HCT116 (cell line): Measurements from ENCODE around the gene CYB561D1. TPM values are rescaled to one million over a fixed set of nuclear protein-coding genes. Genes with fewer than 3 reads are reported as not detected.

Source experiments
- ATAC-seq: fragments of 200-7000 bp; cut with Tn5 transposase; 2 replicates; pipeline ENCODE4 v1.9.1; 2020; ENCODE audit warnings: mild to moderate bottlenecking, moderate library complexity
- BruUV-seq: library from RNA; stranded (reverse); fragments of 400-500 nt; replicated peaks from 2 replicates; lab custom pipeline; 2021; lab: Mats Ljungman, UMichigan
- CTCF ChIA-PET: fragments of 300-600 bp; sonication (Branson Sonifier 250); formaldehyde crosslinking; loops from one replicate; lab custom pipeline; 2021; ENCODE audit warnings: antibody characterized with exemption; lab: Charles Lee
- POLR2A ChIA-PET: fragments of 300-600, 350-600 bp; sonication (Branson Sonifier 250); formaldehyde crosslinking; loops from one replicate; lab custom pipeline; 2021; ENCODE audit warnings: antibody characterized with exemption; lab: Charles Lee
- RAD21 ChIA-PET, 2 experiments: fragments of 300-600 bp; sonication (Branson Sonifier 250); formaldehyde crosslinking; loops; one replicate each; lab custom pipeline; 2023; ENCODE audit warnings: low total read pairs in 2 of 2; ENCODE audit not compliant: uncharacterized antibody in 2 of 2, unreplicated experiment in 2 of 2, low non-redundant PET in 1 of 2; lab: Charles Lee
- DNase-seq: peaks from one replicate; pipeline ENCODE4 v3.0.0-alpha.2; 2010; ENCODE audit warnings: low read depth, low spot score
- H2AFZ ChIP-seq: fragments of 200-600 bp; shearing (Covaris generic), sonication (generic); 2 replicates; pipeline ENCODE4 v1.6.1; 2017; ENCODE audit warnings: low read depth, mixed run types, mixed read lengths, antibody characterized with exemption, low read length; ENCODE audit not compliant: poor library complexity, severe bottlenecking
- H3K27ac ChIP-seq: 2 replicates; pipeline ENCODE4 v1.5.1; 2012; ENCODE audit warnings: low read depth, low read length
- H3K27me3 ChIP-seq: fragments of 200-600 bp; sonication (generic); 2 replicates; pipeline ENCODE4 v1.6.1; 2016; ENCODE audit warnings: mixed run types, low read length, mixed read lengths; ENCODE audit not compliant: insufficient read depth
- H3K36me3 ChIP-seq, 2 experiments: fragments of 200-500 bp in 1 of 2; fragments of 200-600 bp in 1 of 2; sonication (Bioruptor generic) in 1 of 2; sonication (generic) in 1 of 2; 2 replicates each; pipeline versions ENCODE4 v1.5.1 to v1.6.1; 2014 to 2016; ENCODE audit warnings: low read length in 2 of 2, inconsistent platforms in 1 of 2, mixed read lengths in 1 of 2, mixed run types in 1 of 2; ENCODE audit not compliant: insufficient read depth in 2 of 2, control insufficient read depth in 1 of 2
- H3K4me1 ChIP-seq, 2 experiments: fragments of 200-600 bp in 1 of 2; sonication (generic) in 1 of 2; 2 replicates each; pipeline versions ENCODE4 v1.5.1 to v1.6.1; 2012 to 2017; ENCODE audit warnings: low read length in 2 of 2, inconsistent platforms in 1 of 2, mild to moderate bottlenecking in 1 of 2, mixed read lengths in 1 of 2, mixed run types in 1 of 2, moderate library complexity in 1 of 2; ENCODE audit not compliant: insufficient read depth in 2 of 2, control insufficient read depth in 1 of 2
- H3K4me2 ChIP-seq: fragments of 200-600 bp; sonication (generic); 2 replicates; pipeline ENCODE4 v1.6.1; 2017; ENCODE audit warnings: mixed run types, low read length, mixed read lengths
- H3K4me3 ChIP-seq, 2 experiments: fragments of 200-600 bp in 1 of 2; sonication (generic) in 1 of 2; replicated peaks in 1 of 2; 2 replicates each; pipeline ENCODE4 v1.5.1; 2011 to 2016; ENCODE audit warnings: low read length in 2 of 2, control low read depth in 1 of 2, low read depth in 1 of 2, mild to moderate bottlenecking in 1 of 2, mixed read lengths in 1 of 2, mixed run types in 1 of 2
- H3K79me2 ChIP-seq: fragments of 200-600 bp; sonication (generic); 2 replicates; pipeline ENCODE4 v1.6.1; 2017; ENCODE audit warnings: mild to moderate bottlenecking, mixed run types, low read length, moderate library complexity, mixed read lengths; ENCODE audit not compliant: insufficient read depth
- H3K9ac ChIP-seq: fragments of 200-600 bp; sonication (generic); 2 replicates; pipeline ENCODE4 v1.6.1; 2016; ENCODE audit warnings: low read length, mixed read lengths
- H3K9me2 ChIP-seq: fragments of 200-600 bp; sonication (generic), shearing (Covaris generic); 2 replicates; pipeline ENCODE4 v1.6.1; 2017; ENCODE audit warnings: mixed run types, mild to moderate bottlenecking, moderate library complexity; ENCODE audit not compliant: insufficient read depth
- H3K9me3 ChIP-seq, 2 experiments: fragments of 200-500 bp in 1 of 2; fragments of 200-600 bp in 1 of 2; sonication (Bioruptor generic) in 1 of 2; sonication (generic) in 1 of 2; 2 replicates each; pipeline ENCODE4 v1.6.1; 2014 to 2017; ENCODE audit warnings: low read length in 2 of 2, mixed read lengths in 2 of 2, inconsistent platforms in 1 of 2, low read depth in 1 of 2, mild to moderate bottlenecking in 1 of 2, mixed run types in 1 of 2, moderate library complexity in 1 of 2; ENCODE audit not compliant: control insufficient read depth in 1 of 2, insufficient read depth in 1 of 2
- H4K20me1 ChIP-seq: fragments of 200-600 bp; sonication (generic), shearing (Covaris generic); 2 replicates; pipeline ENCODE4 v1.6.1; 2017; ENCODE audit warnings: mixed run types, mild to moderate bottlenecking, moderate library complexity; ENCODE audit not compliant: insufficient read depth
- CBX3 ChIP-seq: IDR thresholded peaks from 2 replicates; pipeline ENCODE4 v1.6.1; 2012; ENCODE audit warnings: low read depth
- CEBPB ChIP-seq: IDR thresholded peaks from 2 replicates; pipeline ENCODE4 v1.6.1; 2012; ENCODE audit warnings: low read depth
- EGR1 ChIP-seq: IDR thresholded peaks from 2 replicates; pipeline ENCODE4 v1.6.1; 2012; ENCODE audit warnings: low read depth
- ELF1 ChIP-seq: IDR thresholded peaks from 2 replicates; pipeline ENCODE4 v1.6.1; 2012; ENCODE audit warnings: low read depth, borderline replicate concordance
- FOSL1 ChIP-seq: IDR thresholded peaks from 2 replicates; pipeline ENCODE4 v1.6.1; 2012; ENCODE audit warnings: low read depth
- JUND ChIP-seq: IDR thresholded peaks from 2 replicates; pipeline ENCODE4 v1.6.1; 2012
- RAD21 ChIP-seq: IDR thresholded peaks from 2 replicates; pipeline ENCODE4 v1.6.1; 2012; ENCODE audit warnings: low read depth, mild to moderate bottlenecking
- SIN3A ChIP-seq: IDR thresholded peaks from 2 replicates; pipeline ENCODE4 v1.6.1; 2012; ENCODE audit warnings: low read depth
- SP1 ChIP-seq: IDR thresholded peaks from 2 replicates; pipeline ENCODE4 v1.6.1; 2012; ENCODE audit warnings: low read depth
- SRF ChIP-seq: IDR thresholded peaks from 2 replicates; pipeline ENCODE4 v1.6.1; 2012; ENCODE audit warnings: low read depth
- YY1 ChIP-seq: IDR thresholded peaks from 2 replicates; pipeline ENCODE4 v1.6.1; 2011; ENCODE audit warnings: low read length, low read depth, moderate library complexity, mild to moderate bottlenecking; ENCODE audit not compliant: insufficient replicate concordance; ENCODE audit errors: extremely low read depth
- ZFX ChIP-seq: fragments of 450-650 bp; IDR thresholded peaks from 2 replicates; pipeline ENCODE4 v1.6.1; 2017
- ZNF274 ChIP-seq: fragments of 200-500 bp; sonication (Bioruptor generic); IDR thresholded peaks from 2 replicates; pipeline ENCODE4 v1.6.1; 2014; ENCODE audit warnings: mild to moderate bottlenecking, low read depth, low read length, inconsistent platforms
- intact Hi-C: fragments of 100-400 bp; cut with micrococcal nuclease; formaldehyde crosslinking; loops from 2 replicates; pipeline ENCODE4 v1.10.0; 2022
- total RNA-seq: library from RNA; stranded (reverse); gene quantifications from one replicate; pipeline ENCODE4 v1.2.1, GENCODE V29; 2021; ENCODE audit not compliant: unreplicated experiment
- TF ChIP-seq, protein P1 (sequence below): IDR thresholded peaks from 2 replicates; pipeline ENCODE4 v1.6.1; 2012
- TF ChIP-seq, protein P2 (sequence below), 3 experiments: fragments of 200-600 bp in 1 of 3; sonication (generic) in 1 of 3; IDR thresholded peaks in 2 of 3; conservative IDR thresholded peaks in 1 of 3; 2 replicates each; pipeline ENCODE4 v1.5.1; 2012 to 2017; ENCODE audit warnings: low read depth in 2 of 3, low read length in 2 of 3, antibody characterized with exemption in 1 of 3, borderline replicate concordance in 1 of 3, control low read depth in 1 of 3, mild to moderate bottlenecking in 1 of 3, mixed read lengths in 1 of 3, mixed run types in 1 of 3, moderate library complexity in 1 of 3; ENCODE audit not compliant: insufficient read depth in 1 of 3
- TF ChIP-seq, protein P3 (sequence below): IDR thresholded peaks from 2 replicates; pipeline ENCODE4 v1.6.1; 2012; ENCODE audit warnings: low read depth

CYB561D1 gene
- total RNA-seq, 1 experiment from 2014 or later = 5.9 TPM

DNA sequence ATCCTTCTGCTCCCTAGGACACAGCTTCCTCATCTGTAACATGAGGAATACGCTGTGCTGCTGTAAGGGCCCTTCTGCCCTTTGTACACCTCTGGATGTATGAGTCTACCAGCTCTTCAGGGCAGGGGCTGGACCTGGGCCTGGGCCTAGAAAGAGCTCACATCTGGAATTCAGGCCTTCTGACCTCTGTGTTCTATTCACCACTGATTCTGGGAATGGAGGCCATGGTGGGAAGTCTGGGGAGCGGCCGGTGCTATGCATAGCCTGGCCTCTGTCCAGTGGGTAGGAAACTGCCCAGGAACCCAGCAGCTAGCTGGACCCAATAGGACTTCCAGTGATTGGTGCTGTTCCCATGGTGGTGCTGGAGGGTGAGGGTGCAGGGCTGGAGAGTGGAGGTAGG lies 34.8 kb downstream of the CYB561D1 start:
- no peaks in the 10 kb centered on the region for H4K20me1 ChIP-seq
- TF ChIP-seq SP1 = no peak
- TF ChIP-seq SRF = no peak
- TF ChIP-seq CEBPB = no peak
- intact Hi-C loops = no loop called here
- H3K27ac ChIP-seq = no peak overlapping the region
- ChIA-PET POLR2A (no interaction called here), CTCF (interaction anchor here (6.2 to 6.4 kb wide), 2 partner anchors 30 to 37 kb away, joined by 70 to 146 read pairs; partner anchors contain the start of gene CYB561D1), RAD21 (no interaction called here)
- H3K4me2 ChIP-seq = no peak overlapping the region
- H2AFZ ChIP-seq = no peak overlapping the region
- no peaks in the 10 kb centered on the region for H3K9me2 ChIP-seq
- no peak overlapping the region for H3K4me3 ChIP-seq
- H3K9me3 ChIP-seq = no peaks in the 10 kb centered on the region
- H3K4me1 ChIP-seq = peaks cover 4 to 14% of the 10 kb centered on the region in 2 experiments; a peak in 3 of 4 replicates
- BruUV-seq = no TSS peak
- DNase-seq (no peak), ATAC-seq (no peak)
- H3K27me3 ChIP-seq = no peaks in the 10 kb centered on the region; the same call in 1 of the 2 replicates
- H3K36me3 ChIP-seq = no peaks in the 10 kb centered on the region
- no peaks in the 10 kb centered on the region for H3K79me2 ChIP-seq
- no peak overlapping the region for H3K9ac ChIP-seq

DNA sequence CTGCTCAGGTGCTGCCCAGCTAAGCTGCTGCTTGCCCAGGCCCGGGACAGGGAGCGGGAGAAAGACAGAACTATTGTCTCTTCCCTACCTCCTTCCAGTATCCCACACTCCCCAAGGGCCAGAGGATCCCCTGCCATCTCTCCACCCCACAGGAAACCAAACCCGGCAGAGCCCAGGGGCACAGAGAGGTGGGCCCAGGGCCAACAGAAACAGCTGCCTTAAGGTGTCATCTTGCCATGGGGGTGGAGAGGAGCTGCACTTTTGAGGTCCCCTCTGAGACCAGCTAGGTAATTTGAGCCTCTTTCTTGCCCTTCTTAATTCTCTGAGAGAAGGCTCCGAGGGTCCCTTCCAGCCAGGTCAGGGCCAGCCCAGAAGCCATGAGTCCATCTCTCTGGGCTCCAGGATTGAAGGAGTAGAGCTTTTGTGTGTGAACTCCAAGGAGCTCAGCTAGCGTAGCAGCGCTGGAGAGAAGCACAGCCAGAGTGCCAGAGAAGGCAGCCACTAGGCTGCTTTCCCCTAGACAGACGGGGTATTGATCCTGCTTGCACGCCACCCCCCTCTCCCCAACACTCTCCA lies 36.1 kb downstream of the CYB561D1 start:
- H3K4me2 ChIP-seq = no peak overlapping the region
- H2AFZ ChIP-seq = no peak overlapping the region
- CTCF ChIA-PET = interaction anchor here (1.0 to 6.4 kb wide), 6 partner anchors 31 to 338 kb away, joined by 3 to 146 read pairs (median 4); partner anchors contain the start of gene CYB561D1
- no peak for DNase-seq
- H3K27me3 ChIP-seq = no peaks in the 10 kb centered on the region; the same call in 1 of the 2 replicates
- intact Hi-C loops = loop anchor here (5.0 to 10.0 kb wide), 2 partner anchors 133 to 325 kb away; partner anchors contain the start of gene SORT1
- no TSS peak for BruUV-seq
- no peak for ATAC-seq
- H3K9me2 ChIP-seq = no peaks in the 10 kb centered on the region
- H3K36me3 ChIP-seq = no peaks in the 10 kb centered on the region
- H3K4me1 ChIP-seq = peaks cover 4 to 14% of the 10 kb centered on the region in 2 experiments; a peak in 3 of 4 replicates
- H3K79me2 ChIP-seq = no peaks in the 10 kb centered on the region
- no peaks in the 10 kb centered on the region for H4K20me1 ChIP-seq
- no peaks in the 10 kb centered on the region for H3K9me3 ChIP-seq
- H3K9ac ChIP-seq = no peak overlapping the region
- no peak overlapping the region for H3K4me3 ChIP-seq
- POLR2A ChIA-PET = no interaction called here
- no peak overlapping the region for H3K27ac ChIP-seq
- RAD21 ChIA-PET = no interaction called here
- TF ChIP-seq RAD21 = no peak
- no peak for TF ChIP-seq YY1
- TF ChIP-seq, protein P1, sequence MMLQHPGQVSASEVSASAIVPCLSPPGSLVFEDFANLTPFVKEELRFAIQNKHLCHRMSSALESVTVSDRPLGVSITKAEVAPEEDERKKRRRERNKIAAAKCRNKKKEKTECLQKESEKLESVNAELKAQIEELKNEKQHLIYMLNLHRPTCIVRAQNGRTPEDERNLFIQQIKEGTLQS = no peak
- no peak for TF ChIP-seq FOSL1
- no peak for TF ChIP-seq SIN3A
- no peak for TF ChIP-seq ELF1
- TF ChIP-seq JUND = no peak
- TF ChIP-seq, protein P2, sequence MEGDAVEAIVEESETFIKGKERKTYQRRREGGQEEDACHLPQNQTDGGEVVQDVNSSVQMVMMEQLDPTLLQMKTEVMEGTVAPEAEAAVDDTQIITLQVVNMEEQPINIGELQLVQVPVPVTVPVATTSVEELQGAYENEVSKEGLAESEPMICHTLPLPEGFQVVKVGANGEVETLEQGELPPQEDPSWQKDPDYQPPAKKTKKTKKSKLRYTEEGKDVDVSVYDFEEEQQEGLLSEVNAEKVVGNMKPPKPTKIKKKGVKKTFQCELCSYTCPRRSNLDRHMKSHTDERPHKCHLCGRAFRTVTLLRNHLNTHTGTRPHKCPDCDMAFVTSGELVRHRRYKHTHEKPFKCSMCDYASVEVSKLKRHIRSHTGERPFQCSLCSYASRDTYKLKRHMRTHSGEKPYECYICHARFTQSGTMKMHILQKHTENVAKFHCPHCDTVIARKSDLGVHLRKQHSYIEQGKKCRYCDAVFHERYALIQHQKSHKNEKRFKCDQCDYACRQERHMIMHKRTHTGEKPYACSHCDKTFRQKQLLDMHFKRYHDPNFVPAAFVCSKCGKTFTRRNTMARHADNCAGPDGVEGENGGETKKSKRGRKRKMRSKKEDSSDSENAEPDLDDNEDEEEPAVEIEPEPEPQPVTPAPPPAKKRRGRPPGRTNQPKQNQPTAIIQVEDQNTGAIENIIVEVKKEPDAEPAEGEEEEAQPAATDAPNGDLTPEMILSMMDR (IDR thresholded peaks at IDR 0.05 in 2 of 3, conservative IDR thresholded peaks at IDR 0.05 in 1 of 3; ENCODE audit: borderline replicate concordance in 1 of 3, insufficient read depth in 1 of 3, low read depth in 2 of 3, low read length in 2 of 3) = no peak
- no peak for TF ChIP-seq EGR1
- TF ChIP-seq, protein P3, sequence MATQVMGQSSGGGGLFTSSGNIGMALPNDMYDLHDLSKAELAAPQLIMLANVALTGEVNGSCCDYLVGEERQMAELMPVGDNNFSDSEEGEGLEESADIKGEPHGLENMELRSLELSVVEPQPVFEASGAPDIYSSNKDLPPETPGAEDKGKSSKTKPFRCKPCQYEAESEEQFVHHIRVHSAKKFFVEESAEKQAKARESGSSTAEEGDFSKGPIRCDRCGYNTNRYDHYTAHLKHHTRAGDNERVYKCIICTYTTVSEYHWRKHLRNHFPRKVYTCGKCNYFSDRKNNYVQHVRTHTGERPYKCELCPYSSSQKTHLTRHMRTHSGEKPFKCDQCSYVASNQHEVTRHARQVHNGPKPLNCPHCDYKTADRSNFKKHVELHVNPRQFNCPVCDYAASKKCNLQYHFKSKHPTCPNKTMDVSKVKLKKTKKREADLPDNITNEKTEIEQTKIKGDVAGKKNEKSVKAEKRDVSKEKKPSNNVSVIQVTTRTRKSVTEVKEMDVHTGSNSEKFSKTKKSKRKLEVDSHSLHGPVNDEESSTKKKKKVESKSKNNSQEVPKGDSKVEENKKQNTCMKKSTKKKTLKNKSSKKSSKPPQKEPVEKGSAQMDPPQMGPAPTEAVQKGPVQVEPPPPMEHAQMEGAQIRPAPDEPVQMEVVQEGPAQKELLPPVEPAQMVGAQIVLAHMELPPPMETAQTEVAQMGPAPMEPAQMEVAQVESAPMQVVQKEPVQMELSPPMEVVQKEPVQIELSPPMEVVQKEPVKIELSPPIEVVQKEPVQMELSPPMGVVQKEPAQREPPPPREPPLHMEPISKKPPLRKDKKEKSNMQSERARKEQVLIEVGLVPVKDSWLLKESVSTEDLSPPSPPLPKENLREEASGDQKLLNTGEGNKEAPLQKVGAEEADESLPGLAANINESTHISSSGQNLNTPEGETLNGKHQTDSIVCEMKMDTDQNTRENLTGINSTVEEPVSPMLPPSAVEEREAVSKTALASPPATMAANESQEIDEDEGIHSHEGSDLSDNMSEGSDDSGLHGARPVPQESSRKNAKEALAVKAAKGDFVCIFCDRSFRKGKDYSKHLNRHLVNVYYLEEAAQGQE = no peak
- TF ChIP-seq SRF = no peak
- no peak for TF ChIP-seq CBX3
- TF ChIP-seq ZFX = no peak
- TF ChIP-seq ZNF274 = no peak
